T-cell (primary cell): ENCODE data around the gene SLC26A8. TPM values are rescaled to one million over a fixed set of nuclear protein-coding genes. Genes with fewer than 3 reads are reported as not detected.

ENCODE experiments used
- ATAC-seq, 4 experiments: fragments of 200-7000 bp in 3 of 4; fragments of 150-1000 bp in 1 of 4; cut with Tn5 transposase; replicated peaks in 1 of 4; 1 replicate in 3 of 4; 2 replicates in 1 of 4; pipeline ENCODE4 v1.10.0; 2021; ENCODE audit warnings: moderate library complexity in 3 of 4, mild to moderate bottlenecking in 2 of 4, moderate number of reproducible peaks in 1 of 4
- CTCF ChIA-PET, 2 donors: fragments of 300-600 bp; sonication (Branson Sonifier 250); formaldehyde crosslinking; loops; one replicate each; lab custom pipeline; 2022; ENCODE audit warnings: antibody characterized with exemption in 2 of 2; lab: Charles Lee
- POLR2A ChIA-PET, 2 donors: fragments of 300-600 bp; sonication (Branson Sonifier 250); formaldehyde crosslinking; loops; one replicate each; lab custom pipeline; 2022; ENCODE audit warnings: antibody characterized with exemption in 2 of 2; lab: Charles Lee
- DNase-seq, 35 experiments: peaks; one replicate each; pipeline versions ENCODE4 v3.0.0 to v3.0.0-alpha.2; 2013 to 2023
- H3K27ac ChIP-seq: one replicate; pipeline ENCODE4 v1.5.1; 2013; ENCODE audit warnings: low read length
- H3K27me3 ChIP-seq, 2 experiments: replicated peaks in 1 of 2; 1 replicate in 1 of 2; 2 replicates in 1 of 2; pipeline versions ENCODE4 v1.6.1 to v1.7.0; 2013; ENCODE audit warnings: low read length in 1 of 2, mixed read lengths in 1 of 2; ENCODE audit not compliant: control insufficient read depth in 2 of 2, insufficient read depth in 2 of 2; ENCODE audit errors: extremely low read depth in 1 of 2
- H3K36me3 ChIP-seq, 2 donors: 1 replicate in 1 of 2; 2 replicates in 1 of 2; pipeline versions ENCODE4 v1.6.1 to v1.7.0; 2013; ENCODE audit warnings: low read length in 1 of 2; ENCODE audit not compliant: control insufficient read depth in 2 of 2, insufficient read depth in 1 of 2; ENCODE audit errors: extremely low read depth in 1 of 2
- H3K4me1 ChIP-seq, 2 experiments: 1 replicate in 1 of 2; 2 replicates in 1 of 2; pipeline versions ENCODE4 v1.6.1 to v1.7.0; 2013; ENCODE audit warnings: low read length in 2 of 2, mixed read lengths in 1 of 2; ENCODE audit not compliant: insufficient read depth in 2 of 2, control insufficient read depth in 1 of 2; ENCODE audit errors: extremely low read depth in 1 of 2
- H3K4me3 ChIP-seq, 2 donors: 1 replicate in 1 of 2; 2 replicates in 1 of 2; pipeline versions ENCODE4 v1.5.1 to v1.7.0; 2013; ENCODE audit warnings: mild to moderate bottlenecking in 2 of 2, low read length in 1 of 2, moderate library complexity in 1 of 2; ENCODE audit not compliant: control insufficient read depth in 1 of 2; ENCODE audit errors: extremely low read depth in 1 of 2
- H3K9me3 ChIP-seq: 2 replicates; pipeline ENCODE4 v1.7.0; 2013
- H3K27ac Mint-ChIP-seq, 2 donors: one replicate each; pipeline ENCODE4 v1.8.0; 2020 to 2021; ENCODE audit warnings: mild to moderate bottlenecking in 2 of 2, mixed read lengths in 2 of 2
- H3K27me3 Mint-ChIP-seq, 2 donors: one replicate each; pipeline ENCODE4 v1.8.0; 2021 to 2022; ENCODE audit warnings: mixed read lengths in 2 of 2
- H3K36me3 Mint-ChIP-seq: one replicate; pipeline ENCODE4 v1.8.0; 2021; ENCODE audit warnings: mixed read lengths
- H3K4me1 Mint-ChIP-seq, 3 donors: one replicate each; pipeline ENCODE4 v1.8.0; 2020 to 2022; ENCODE audit warnings: mixed read lengths in 3 of 3, mild to moderate bottlenecking in 1 of 3
- H3K4me3 Mint-ChIP-seq, 3 donors: one replicate each; pipeline ENCODE4 v1.8.0; 2020 to 2022; ENCODE audit warnings: mild to moderate bottlenecking in 3 of 3, mixed read lengths in 3 of 3, moderate library complexity in 3 of 3
- H3K9me3 Mint-ChIP-seq, 3 donors: one replicate each; pipeline ENCODE4 v1.8.0; 2020 to 2022; ENCODE audit warnings: mixed read lengths in 3 of 3
- WGBS: methylation state at CpG from one replicate; pipeline ENCODE4 v1.1.5; 2013; ENCODE audit warnings: missing lambda C conversion rate; ENCODE audit not compliant: insufficient coverage; 5-methylcytosine and 5-hydroxymethylcytosine counted together
- total RNA-seq, 35 experiments: library from RNA in 6 of 35; stranded (reverse) in 6 of 35; fragments of 120-200 nt in 1 of 35; gene quantifications; one replicate each; pipeline versions ENCODE4 v1.2.1 to v1.2.4 and lab custom pipeline; 2013 to 2026

SLC26A8 gene
- total RNA-seq, 5 donors from 2014 or later (not counting 1 experiment from before 2014, with no cell fraction given) = not detected

- peaks cover 30% of the 10 kb centered on the region for H3K36me3 Mint-ChIP-seq
- Histone ChIP-seq H3K36me3 (peaks cover 4 to 9% of the 10 kb centered on the region in 2 donors), H3K4me1 (no peaks in the 10 kb centered on the region), H3K27me3 (no peaks in the 10 kb centered on the region), H3K4me3 (no peak overlapping the region), H3K27ac (no peak overlapping the region), H3K9me3 (no peaks in the 10 kb centered on the region)
- no peaks in the 10 kb centered on the region for H3K27me3 Mint-ChIP-seq
- POLR2A ChIA-PET = no interaction called here
- no CpG with 5 or more reads among the region's 2 CpGs for WGBS
- no peak for ATAC-seq
- no peak for DNase-seq
- H3K4me3 Mint-ChIP-seq = no peak overlapping the region
- peaks cover 0 to 4% (median 0%) of the 10 kb centered on the region in 3 donors for H3K9me3 Mint-ChIP-seq
- CTCF ChIA-PET = no interaction called here
- no peak overlapping the region for H3K27ac Mint-ChIP-seq
- peaks cover 28 to 36% (median 34%) of the 10 kb centered on the region in 3 donors for H3K4me1 Mint-ChIP-seq
These were observed 129.7 kb downstream of the SLC26A8 start for GRCh38 chr6:35894776-35895175.

Other genes starting within 250 kb of the SLC26A8 start
- gene CLPSL2, start 248.0 kb downstream of the SLC26A8 start, total RNA-seq = not detected
- gene CLPSL1, start 243.6 kb downstream of the SLC26A8 start, total RNA-seq = not detected
- 1 to 10 TPM in 3 of 5 donors, not detected in 2; 5.9 to 8.2 (median 6.2) TPM for gene CLPS, start 227.3 kb downstream of the SLC26A8 start, total RNA-seq
- gene LHFPL5, start 219.3 kb downstream of the SLC26A8 start, total RNA-seq = not detected
- 10 to 100 TPM; 37.2 to 45.8 (median 40.9) TPM for gene SRPK1, start 103.5 kb downstream of the SLC26A8 start, total RNA-seq
- 10 to 100 TPM; 49.3 to 64.5 (median 60.3) TPM for gene MAPK14, start 3.2 kb upstream of the SLC26A8 start, total RNA-seq
- gene MAPK13, start 105.9 kb upstream of the SLC26A8 start, total RNA-seq = 10 to 100 TPM; 38.2 to 45.6 (median 44.1) TPM
- gene BRPF3, start 172.1 kb upstream of the SLC26A8 start, total RNA-seq = 10 to 100 TPM; 33.9 to 38.5 (median 35.7) TPM
- under 1 TPM in 2 of 5 donors, not detected in 3; 0.20 to 0.22 TPM for gene PNPLA1, start 245.4 kb upstream of the SLC26A8 start, total RNA-seq